Kidney epithelial cell (primary cell): Measurements from ENCODE around the gene BASP1. TPM values are rescaled to one million over a fixed set of nuclear protein-coding genes. Genes with fewer than 3 reads are reported as not detected.

ENCODE experiments used
- DNase-seq: peaks from one replicate; pipeline ENCODE4 v3.0.0-alpha.2; 2010; ENCODE audit warnings: low read depth
- H3K27me3 ChIP-seq: 2 replicates; pipeline ENCODE4 v1.6.0; 2011; ENCODE audit warnings: low read length; ENCODE audit not compliant: control insufficient read depth, insufficient read depth
- H3K36me3 ChIP-seq: 2 replicates; pipeline ENCODE4 v1.5.1; 2011; ENCODE audit warnings: low read length; ENCODE audit not compliant: control insufficient read depth, insufficient read depth
- H3K4me3 ChIP-seq: 2 replicates; pipeline ENCODE4 v1.5.1; 2011; ENCODE audit warnings: low read depth, mild to moderate bottlenecking, control low read depth, low read length
- total RNA-seq: library from RNA; depleted of rRNA; stranded (reverse); fragments of >200 nt; gene quantifications from 2 replicates; pipeline ENCODE4 v1.2.3, GENCODE V29; 2015
- TF ChIP-seq, protein P1 (sequence below): IDR thresholded peaks from 2 replicates; pipeline ENCODE4 v1.5.1; 2011; ENCODE audit warnings: mild to moderate bottlenecking, moderate library complexity, low read length, control low read depth, inconsistent platforms; ENCODE audit not compliant: insufficient read depth, poor library complexity, severe bottlenecking

Gene BASP1
- total RNA-seq, 1 donor from 2014 or later, result 120 TPM

DNA sequence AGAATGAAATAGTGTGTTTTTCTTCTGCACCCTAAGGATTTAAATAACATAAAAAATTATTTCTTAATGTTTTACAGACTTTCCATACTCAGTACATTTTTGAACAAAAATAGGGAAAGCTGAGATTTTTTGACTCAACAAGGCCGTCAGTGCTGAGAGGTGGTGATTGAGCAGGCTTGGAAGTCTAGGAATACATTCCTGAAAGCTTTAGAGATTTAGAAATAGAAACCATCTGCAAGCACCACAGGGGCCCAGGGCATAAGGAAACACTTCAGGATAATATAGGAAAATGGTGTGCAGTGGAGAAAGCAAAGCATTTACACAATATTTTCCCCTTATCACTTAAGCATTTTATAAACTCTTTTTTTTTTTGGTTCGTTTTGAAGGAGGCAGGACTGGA is 5.2 kb downstream of the BASP1 start:
- Histone ChIP-seq H3K4me3 (no peak overlapping the region), H3K36me3 (no peaks in the 10 kb centered on the region), H3K27me3 (no peaks in the 10 kb centered on the region)
- TF ChIP-seq, protein P1, sequence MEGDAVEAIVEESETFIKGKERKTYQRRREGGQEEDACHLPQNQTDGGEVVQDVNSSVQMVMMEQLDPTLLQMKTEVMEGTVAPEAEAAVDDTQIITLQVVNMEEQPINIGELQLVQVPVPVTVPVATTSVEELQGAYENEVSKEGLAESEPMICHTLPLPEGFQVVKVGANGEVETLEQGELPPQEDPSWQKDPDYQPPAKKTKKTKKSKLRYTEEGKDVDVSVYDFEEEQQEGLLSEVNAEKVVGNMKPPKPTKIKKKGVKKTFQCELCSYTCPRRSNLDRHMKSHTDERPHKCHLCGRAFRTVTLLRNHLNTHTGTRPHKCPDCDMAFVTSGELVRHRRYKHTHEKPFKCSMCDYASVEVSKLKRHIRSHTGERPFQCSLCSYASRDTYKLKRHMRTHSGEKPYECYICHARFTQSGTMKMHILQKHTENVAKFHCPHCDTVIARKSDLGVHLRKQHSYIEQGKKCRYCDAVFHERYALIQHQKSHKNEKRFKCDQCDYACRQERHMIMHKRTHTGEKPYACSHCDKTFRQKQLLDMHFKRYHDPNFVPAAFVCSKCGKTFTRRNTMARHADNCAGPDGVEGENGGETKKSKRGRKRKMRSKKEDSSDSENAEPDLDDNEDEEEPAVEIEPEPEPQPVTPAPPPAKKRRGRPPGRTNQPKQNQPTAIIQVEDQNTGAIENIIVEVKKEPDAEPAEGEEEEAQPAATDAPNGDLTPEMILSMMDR, result no peak
- no peak for DNase-seq

- no peak overlapping the region for H3K4me3 ChIP-seq
Observed at GRCh38 chr5:17223367-17224185, 6.1 kb downstream of the BASP1 start.

GRCh38 chr5:17224858-17225511 is 7.6 kb downstream of the BASP1 start:
- no peak for DNase-seq
- TF ChIP-seq, protein P1, result no peak
- no peak overlapping the region for H3K4me3 ChIP-seq
- H3K27me3 ChIP-seq, result no peaks in the 10 kb centered on the region
- H3K36me3 ChIP-seq, result no peaks in the 10 kb centered on the region

More at GRCh38 chr5:17223367-17224185, 6.1 kb downstream of the BASP1 start:
- Histone ChIP-seq H3K36me3 (no peaks in the 10 kb centered on the region), H3K27me3 (no peaks in the 10 kb centered on the region)
- DNase-seq, result no peak
- TF ChIP-seq, protein P1, result no peak

- TF ChIP-seq, protein P1, result no peak
- Histone ChIP-seq H3K4me3 (no peak overlapping the region), H3K36me3 (no peaks in the 10 kb centered on the region), H3K27me3 (no peaks in the 10 kb centered on the region)
- DNase-seq, result no peak
Observed at GRCh38 chr5:17225520-17225919, 8.1 kb downstream of the BASP1 start.

- no peak for DNase-seq
- H3K27me3 ChIP-seq, result no peaks in the 10 kb centered on the region
- no peak overlapping the region for H3K4me3 ChIP-seq
- H3K36me3 ChIP-seq, result no peaks in the 10 kb centered on the region
- TF ChIP-seq, protein P1, result no peak
Observed at GRCh38 chr5:17227868-17228267, 10.4 kb downstream of the BASP1 start.

GRCh38 chr5:17228821-17229291 is 11.4 kb downstream of the BASP1 start:
- Histone ChIP-seq H3K27me3 (no peaks in the 10 kb centered on the region), H3K36me3 (no peaks in the 10 kb centered on the region), H3K4me3 (no peak overlapping the region)
- TF ChIP-seq, protein P1, result no peak
- no peak for DNase-seq
